Stimulated activated CD4-positive, alpha-beta T cell treated with anti-CD3 and anti-CD28 coated beads, Interleukin-15, amount 100 ng/mL, for 1 hour (primary cell): ENCODE results near the gene CDH9.

Experiments used
- DNase-seq, 2 donors: peaks; one replicate each; pipeline ENCODE4 v3.0.0-alpha.2; 2020; ENCODE audit warnings: low read depth in 1 of 2, low spot score in 1 of 2

Gene CDH9

GRCh38 chr5:27038476-27038875, at the start of gene CDH9:
Gene CDH9, minus strand, starts transcription at chr5:27038586. Its CDS starts 50,253 bp downstream, at chr5:26988333.
- no peak for DNase-seq

- no peak for DNase-seq
Measured at GRCh38 chr5:27087747-27088146, 49.4 kb upstream of the CDH9 start.

- no peak for DNase-seq
Measured at GRCh38 chr5:27083449-27084415, 45.3 kb upstream of the CDH9 start.

- DNase-seq: no peak
Measured at GRCh38 chr5:27080147-27080546, 41.8 kb upstream of the CDH9 start.

- no peak for DNase-seq
Measured at GRCh38 chr5:27062451-27062850, 24.1 kb upstream of the CDH9 start.

- DNase-seq: no peak
Measured at GRCh38 chr5:27048510-27048909, 10.1 kb upstream of the CDH9 start.

GRCh38 chr5:27041372-27041771, 3.0 kb upstream of the CDH9 start:
- no peak for DNase-seq

GRCh38 chr5:27034565-27034964, 3.8 kb downstream of the CDH9 start:
- no peak for DNase-seq

- no peak for DNase-seq
Measured at GRCh38 chr5:27026801-27027200, 11.6 kb downstream of the CDH9 start.

GRCh38 chr5:27026063-27026462, 12.3 kb downstream of the CDH9 start:
- no peak for DNase-seq

- no peak for DNase-seq
Measured at GRCh38 chr5:27021471-27021870, 16.9 kb downstream of the CDH9 start.

GRCh38 chr5:27020973-27021372, 17.4 kb downstream of the CDH9 start:
- no peak for DNase-seq

GRCh38 chr5:27015758-27016157, 22.6 kb downstream of the CDH9 start:
- no peak for DNase-seq

- no peak for DNase-seq
Measured at GRCh38 chr5:27011274-27011673, 27.1 kb downstream of the CDH9 start.

GRCh38 chr5:27010646-27011045, 27.7 kb downstream of the CDH9 start:
- no peak for DNase-seq

- DNase-seq: no peak
Measured at GRCh38 chr5:27009540-27009915, 28.9 kb downstream of the CDH9 start.

GRCh38 chr5:27008604-27009539, 29.5 kb downstream of the CDH9 start:
- no peak for DNase-seq

- no peak for DNase-seq
Measured at GRCh38 chr5:27007121-27007520, 31.3 kb downstream of the CDH9 start.

GRCh38 chr5:26986985-26987384, 51.4 kb downstream of the CDH9 start:
- no peak for DNase-seq

GRCh38 chr5:26981750-26982149, 56.6 kb downstream of the CDH9 start:
- DNase-seq: no peak

GRCh38 chr5:26959290-26959689, 79.1 kb downstream of the CDH9 start:
- DNase-seq: no peak

- no peak for DNase-seq
Measured at GRCh38 chr5:26955161-26955560, 83.2 kb downstream of the CDH9 start.
